ENCODE data around the gene NAGLU.
"Not testable (repeated sequence)": the region's sequence is repeated elsewhere in the genome, so short reads cannot be mapped to it uniquely, and the experiment has no call there.

NAGLU gene

GRCh38 chr17:42554250-42555121 lies 18.4 kb downstream of the NAGLU start:
- H3K27me3 ChIP-seq (ENCODE audit: control insufficient read depth, low read length), result no peaks in the 10 kb centered on the region

GRCh38 chr17:42555122-42555622 lies 19.1 kb downstream of the NAGLU start:
- no peaks in the 10 kb centered on the region for H3F3A ChIP-seq (ENCODE audit: control insufficient read depth, insufficient read depth)
- H3K79me2 ChIP-seq (ENCODE audit: control insufficient read depth, low read length), result peaks cover 18% of the 10 kb centered on the region
- no peaks in the 10 kb centered on the region for H4K20me1 ChIP-seq (ENCODE audit: control insufficient read depth, insufficient read depth, low read depth, low read length)
- peaks cover 26% of the 10 kb centered on the region for H3K4me1 ChIP-seq (ENCODE audit: control insufficient read depth, low read length)
- H3K9me2 ChIP-seq (replicated peaks; ENCODE audit: control insufficient read depth, low read length), result no peaks in the 10 kb centered on the region
- peak overlapping the region; percentile 99 for H3K4me3 ChIP-seq (ENCODE audit: low read length)
- no peaks in the 10 kb centered on the region for H3K27me3 ChIP-seq (ENCODE audit: control insufficient read depth, low read length)
- H3K36me3 ChIP-seq (ENCODE audit: control insufficient read depth, low read length), result peaks cover 3% of the 10 kb centered on the region; the same call in 1 of the 2 replicates
- TF ChIP-seq EZH2phosphoT487 (IDR thresholded peaks at IDR 0.05; ENCODE audit: borderline replicate concordance, low read length), result no peak
- TF ChIP-seq, protein P1, sequence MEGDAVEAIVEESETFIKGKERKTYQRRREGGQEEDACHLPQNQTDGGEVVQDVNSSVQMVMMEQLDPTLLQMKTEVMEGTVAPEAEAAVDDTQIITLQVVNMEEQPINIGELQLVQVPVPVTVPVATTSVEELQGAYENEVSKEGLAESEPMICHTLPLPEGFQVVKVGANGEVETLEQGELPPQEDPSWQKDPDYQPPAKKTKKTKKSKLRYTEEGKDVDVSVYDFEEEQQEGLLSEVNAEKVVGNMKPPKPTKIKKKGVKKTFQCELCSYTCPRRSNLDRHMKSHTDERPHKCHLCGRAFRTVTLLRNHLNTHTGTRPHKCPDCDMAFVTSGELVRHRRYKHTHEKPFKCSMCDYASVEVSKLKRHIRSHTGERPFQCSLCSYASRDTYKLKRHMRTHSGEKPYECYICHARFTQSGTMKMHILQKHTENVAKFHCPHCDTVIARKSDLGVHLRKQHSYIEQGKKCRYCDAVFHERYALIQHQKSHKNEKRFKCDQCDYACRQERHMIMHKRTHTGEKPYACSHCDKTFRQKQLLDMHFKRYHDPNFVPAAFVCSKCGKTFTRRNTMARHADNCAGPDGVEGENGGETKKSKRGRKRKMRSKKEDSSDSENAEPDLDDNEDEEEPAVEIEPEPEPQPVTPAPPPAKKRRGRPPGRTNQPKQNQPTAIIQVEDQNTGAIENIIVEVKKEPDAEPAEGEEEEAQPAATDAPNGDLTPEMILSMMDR (IDR thresholded peaks at IDR 0.05; ENCODE audit: low read depth, low read length, poor library complexity, severe bottlenecking), result no peak
- peak overlapping the region; percentile 96 for H3K4me2 ChIP-seq (ENCODE audit: low read length)
- H3K9me3 ChIP-seq (ENCODE audit: control insufficient read depth, insufficient read depth, low read length), result no peaks in the 10 kb centered on the region
- H3K27ac ChIP-seq (ENCODE audit: low read depth, low read length), result peak overlapping the region; percentile 53

More at GRCh38 chr17:42554250-42555121, 18.4 kb downstream of the NAGLU start:
- H3K4me1 ChIP-seq (ENCODE audit: control insufficient read depth, low read length), result peaks cover 26% of the 10 kb centered on the region
- no peaks in the 10 kb centered on the region for H3K9me2 ChIP-seq (replicated peaks; ENCODE audit: control insufficient read depth, low read length)
- H4K20me1 ChIP-seq (ENCODE audit: control insufficient read depth, insufficient read depth, low read depth, low read length), result no peaks in the 10 kb centered on the region
- TF ChIP-seq, protein P1 (IDR thresholded peaks at IDR 0.05; ENCODE audit: low read depth, low read length, poor library complexity, severe bottlenecking), result no peak
- TF ChIP-seq EZH2phosphoT487 (IDR thresholded peaks at IDR 0.05; ENCODE audit: borderline replicate concordance, low read length), result no peak
- H3K9me3 ChIP-seq (ENCODE audit: control insufficient read depth, insufficient read depth, low read length), result no peaks in the 10 kb centered on the region
- H3K79me2 ChIP-seq (ENCODE audit: control insufficient read depth, low read length), result peaks cover 18% of the 10 kb centered on the region
- H3K4me3 ChIP-seq (ENCODE audit: low read length), result peak overlapping the region; percentile 99
- H3K27ac ChIP-seq (ENCODE audit: low read depth, low read length), result peak overlapping the region; percentile 53
- H3K4me2 ChIP-seq (ENCODE audit: low read length), result peak overlapping the region; percentile 96
- no peaks in the 10 kb centered on the region for H3F3A ChIP-seq (ENCODE audit: control insufficient read depth, insufficient read depth)
- H3K36me3 ChIP-seq (ENCODE audit: control insufficient read depth, low read length), result peaks cover 3% of the 10 kb centered on the region; the same call in 1 of the 2 replicates

DNA sequence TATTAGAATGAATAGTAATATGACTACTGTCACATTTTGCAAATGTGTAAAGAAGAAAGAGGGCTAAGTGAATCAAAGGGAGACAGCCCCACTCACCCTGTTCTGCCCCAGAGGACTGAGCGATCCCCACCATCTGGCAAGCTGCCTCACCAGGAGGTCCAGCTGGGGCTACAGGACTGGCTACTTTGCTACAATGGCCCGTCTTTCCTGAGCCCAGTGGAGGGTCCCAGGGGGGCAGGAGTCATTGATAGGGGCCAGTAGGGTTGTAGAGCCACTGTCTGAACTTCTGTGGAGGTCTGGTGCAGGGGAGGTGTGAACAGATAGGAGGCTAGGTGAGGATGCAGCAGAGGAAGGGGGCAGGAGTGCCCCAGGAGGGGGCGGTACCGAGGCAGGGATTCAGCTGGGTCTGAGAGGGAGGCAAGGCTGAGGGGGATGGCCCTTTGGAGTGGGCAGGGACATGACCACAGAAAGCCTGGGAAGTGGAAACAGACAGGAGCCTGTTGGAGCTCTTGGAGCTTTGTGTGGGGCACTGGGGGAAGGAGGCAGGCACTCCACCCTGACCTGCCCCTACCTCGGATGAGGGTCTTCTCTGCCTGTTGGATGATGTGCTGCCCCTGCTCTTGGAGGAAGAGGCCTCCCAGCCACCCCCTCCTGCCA lies 20.0 kb downstream of the NAGLU start:
- peaks cover 18% of the 10 kb centered on the region for H3K79me2 ChIP-seq (ENCODE audit: control insufficient read depth, low read length)
- not testable (repeated sequence) for H3F3A ChIP-seq (ENCODE audit: control insufficient read depth, insufficient read depth); H3K27me3 ChIP-seq (ENCODE audit: control insufficient read depth, low read length); H3K4me3 ChIP-seq (ENCODE audit: low read length); H3K9me3 ChIP-seq (ENCODE audit: control insufficient read depth, insufficient read depth, low read length); H3K27ac ChIP-seq (ENCODE audit: low read depth, low read length); H3K36me3 ChIP-seq (ENCODE audit: control insufficient read depth, low read length); H4K20me1 ChIP-seq (ENCODE audit: control insufficient read depth, insufficient read depth, low read depth, low read length); H3K9me2 ChIP-seq (replicated peaks; ENCODE audit: control insufficient read depth, low read length)
- H3K4me2 ChIP-seq (ENCODE audit: low read length), result peak overlapping the region; percentile 96; the same call in 1 of the 2 replicates
- peaks cover 26% of the 10 kb centered on the region for H3K4me1 ChIP-seq (ENCODE audit: control insufficient read depth, low read length)
- TF ChIP-seq, protein P1 (IDR thresholded peaks at IDR 0.05; ENCODE audit: low read depth, low read length, poor library complexity, severe bottlenecking), result peak; percentile 44

All from DOHH2 (cell line).